GM12874 (cell line): ENCODE data around the gene BSN.
A peak's percentile ranks its signal among the peaks of the same experiment; 100 is the strongest.

Experiments
- CTCF ChIP-seq: IDR thresholded peaks from 2 replicates; pipeline ENCODE4 v1.5.1; 2011; ENCODE audit warnings: low read depth, mild to moderate bottlenecking, control low read depth, low read length, moderate library complexity; ENCODE audit not compliant: insufficient read depth

BSN gene

DNA sequence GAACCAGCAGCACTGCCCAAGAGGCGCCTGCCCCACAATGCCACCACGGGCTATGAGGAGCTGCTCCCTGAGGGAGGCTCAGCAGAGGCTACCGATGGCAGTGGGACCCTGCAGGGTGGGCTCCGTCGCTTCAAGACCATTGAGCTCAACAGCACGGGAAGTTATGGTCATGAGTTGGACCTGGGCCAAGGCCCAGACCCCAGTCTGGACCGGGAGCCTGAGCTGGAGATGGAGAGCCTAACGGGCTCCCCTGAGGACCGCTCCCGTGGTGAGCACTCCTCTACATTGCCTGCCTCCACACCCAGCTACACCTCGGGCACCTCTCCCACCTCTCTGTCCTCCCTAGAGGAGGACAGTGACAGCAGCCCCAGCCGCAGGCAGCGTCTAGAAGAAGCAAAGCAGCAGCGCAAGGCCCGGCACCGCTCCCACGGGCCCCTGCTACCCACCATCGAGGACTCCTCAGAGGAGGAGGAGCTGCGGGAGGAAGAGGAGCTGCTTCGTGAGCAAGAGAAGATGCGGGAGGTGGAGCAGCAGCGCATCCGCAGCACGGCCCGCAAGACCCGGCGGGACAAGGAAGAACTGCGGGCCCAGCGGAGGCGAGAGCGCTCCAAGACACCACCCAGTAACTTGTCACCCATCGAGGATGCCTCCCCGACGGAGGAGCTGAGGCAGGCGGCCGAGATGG, 98.1 kb downstream of the BSN start:
- no peak for TF ChIP-seq CTCF

DNA sequence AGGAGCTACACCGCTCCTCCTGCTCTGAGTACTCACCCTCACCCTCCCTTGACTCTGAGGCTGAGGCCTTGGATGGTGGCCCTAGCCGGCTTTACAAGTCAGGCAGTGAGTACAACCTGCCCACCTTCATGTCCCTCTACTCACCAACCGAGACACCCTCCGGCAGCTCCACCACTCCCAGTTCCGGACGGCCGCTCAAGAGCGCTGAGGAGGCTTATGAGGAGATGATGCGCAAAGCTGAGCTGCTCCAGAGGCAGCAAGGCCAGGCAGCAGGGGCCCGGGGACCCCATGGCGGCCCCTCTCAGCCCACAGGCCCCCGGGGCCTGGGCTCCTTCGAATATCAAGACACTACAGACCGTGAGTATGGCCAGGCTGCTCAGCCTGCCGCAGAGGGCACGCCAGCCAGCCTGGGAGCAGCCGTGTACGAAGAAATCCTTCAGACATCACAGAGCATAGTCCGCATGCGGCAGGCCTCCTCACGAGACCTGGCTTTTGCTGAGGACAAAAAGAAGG, 98.7 kb downstream of the BSN start:
- no peak for TF ChIP-seq CTCF

- TF ChIP-seq CTCF = no peak
Measured at GRCh38 chr3:49653621-49654020, 99.3 kb downstream of the BSN start.

DNA sequence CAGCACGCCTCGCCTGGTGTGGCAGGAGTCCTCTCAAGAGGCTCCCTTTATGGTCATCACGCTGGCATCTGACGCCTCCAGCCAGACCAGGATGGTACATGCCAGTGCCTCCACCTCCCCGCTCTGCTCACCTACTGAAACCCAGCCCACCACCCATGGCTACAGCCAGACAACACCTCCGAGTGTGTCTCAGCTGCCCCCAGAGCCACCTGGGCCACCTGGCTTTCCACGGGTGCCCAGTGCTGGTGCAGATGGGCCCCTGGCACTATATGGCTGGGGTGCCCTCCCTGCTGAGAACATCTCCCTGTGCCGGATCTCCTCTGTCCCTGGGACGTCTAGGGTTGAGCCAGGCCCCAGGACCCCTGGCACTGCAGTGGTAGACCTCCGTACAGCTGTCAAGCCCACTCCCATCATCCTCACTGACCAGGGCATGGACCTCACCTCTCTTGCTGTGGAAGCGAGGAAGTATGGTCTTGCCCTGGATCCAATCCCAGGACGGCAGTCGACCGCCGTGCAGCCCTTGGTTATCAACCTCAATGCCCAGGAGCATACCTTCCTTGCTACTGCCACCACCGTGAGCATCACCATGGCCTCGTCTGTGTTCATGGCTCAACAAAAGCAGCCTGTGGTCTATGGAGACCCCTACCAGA, 100.0 kb downstream of the BSN start:
- TF ChIP-seq CTCF = no peak

DNA sequence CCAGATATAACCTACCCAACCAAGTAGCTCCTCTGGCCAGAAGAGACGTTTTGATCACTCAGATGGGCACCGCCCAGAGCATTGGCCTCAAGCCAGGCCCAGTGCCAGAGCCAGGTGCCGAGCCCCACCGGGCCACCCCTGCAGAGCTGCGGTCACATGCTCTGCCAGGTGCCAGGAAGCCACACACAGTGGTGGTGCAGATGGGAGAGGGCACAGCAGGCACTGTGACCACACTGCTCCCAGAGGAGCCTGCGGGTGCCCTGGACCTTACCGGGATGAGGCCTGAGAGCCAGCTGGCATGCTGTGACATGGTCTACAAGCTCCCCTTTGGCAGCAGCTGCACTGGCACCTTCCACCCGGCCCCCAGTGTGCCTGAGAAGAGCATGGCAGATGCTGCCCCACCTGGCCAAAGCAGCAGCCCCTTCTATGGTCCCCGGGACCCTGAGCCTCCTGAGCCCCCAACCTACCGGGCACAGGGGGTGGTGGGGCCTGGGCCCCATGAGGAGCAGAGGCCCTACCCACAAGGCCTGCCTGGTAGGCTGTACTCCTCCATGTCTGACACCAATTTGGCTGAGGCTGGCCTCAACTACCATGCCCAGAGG, 100.8 kb downstream of the BSN start:
- no peak for TF ChIP-seq CTCF

- no peak for TF ChIP-seq CTCF
Measured at GRCh38 chr3:49655731-49656285, 101.5 kb downstream of the BSN start.

- TF ChIP-seq CTCF = peak; percentile 24; the same call in 1 of the 2 replicates
Measured at GRCh38 chr3:49656541-49657112, 102.3 kb downstream of the BSN start.
